ENCODE results near the gene GRID2IP.
A peak's percentile ranks its signal among the peaks of the same experiment; 100 is the strongest.

Gene GRID2IP

GRCh38 chr7:6556196-6556595 lies 4.9 kb upstream of the GRID2IP start:
- FAIRE-seq (no peak), DNase-seq (ENCODE audit: insufficient read length, low spot score) (no peak)
- TF ChIP-seq, protein P1, sequence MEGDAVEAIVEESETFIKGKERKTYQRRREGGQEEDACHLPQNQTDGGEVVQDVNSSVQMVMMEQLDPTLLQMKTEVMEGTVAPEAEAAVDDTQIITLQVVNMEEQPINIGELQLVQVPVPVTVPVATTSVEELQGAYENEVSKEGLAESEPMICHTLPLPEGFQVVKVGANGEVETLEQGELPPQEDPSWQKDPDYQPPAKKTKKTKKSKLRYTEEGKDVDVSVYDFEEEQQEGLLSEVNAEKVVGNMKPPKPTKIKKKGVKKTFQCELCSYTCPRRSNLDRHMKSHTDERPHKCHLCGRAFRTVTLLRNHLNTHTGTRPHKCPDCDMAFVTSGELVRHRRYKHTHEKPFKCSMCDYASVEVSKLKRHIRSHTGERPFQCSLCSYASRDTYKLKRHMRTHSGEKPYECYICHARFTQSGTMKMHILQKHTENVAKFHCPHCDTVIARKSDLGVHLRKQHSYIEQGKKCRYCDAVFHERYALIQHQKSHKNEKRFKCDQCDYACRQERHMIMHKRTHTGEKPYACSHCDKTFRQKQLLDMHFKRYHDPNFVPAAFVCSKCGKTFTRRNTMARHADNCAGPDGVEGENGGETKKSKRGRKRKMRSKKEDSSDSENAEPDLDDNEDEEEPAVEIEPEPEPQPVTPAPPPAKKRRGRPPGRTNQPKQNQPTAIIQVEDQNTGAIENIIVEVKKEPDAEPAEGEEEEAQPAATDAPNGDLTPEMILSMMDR (IDR thresholded peaks at IDR 0.05; ENCODE audit: insufficient read depth, missing control alignments), result no peak

DNA sequence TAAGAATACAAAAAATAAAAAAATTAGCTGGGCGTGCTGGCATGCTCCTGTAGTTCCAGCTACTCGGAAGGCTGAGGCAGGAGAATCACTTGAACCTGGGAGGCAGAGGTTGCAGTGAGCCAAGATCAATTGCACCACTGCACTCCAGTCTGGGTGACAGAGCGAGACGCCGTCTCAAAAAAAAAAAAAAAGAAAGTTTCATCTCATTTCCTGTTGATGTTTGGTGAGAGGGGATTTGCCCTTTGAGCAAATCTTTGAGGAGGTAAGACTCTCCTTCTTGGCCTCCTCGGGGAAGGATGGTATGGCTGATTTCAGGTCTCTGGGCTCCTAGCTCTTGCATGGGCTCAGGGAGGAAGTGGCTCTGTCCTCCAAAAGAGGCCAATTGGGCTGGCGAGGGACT lies 3.6 kb upstream of the GRID2IP start:
- FAIRE-seq (no peak), DNase-seq (ENCODE audit: insufficient read length, low spot score) (no peak)
- TF ChIP-seq, protein P1 (IDR thresholded peaks at IDR 0.05; ENCODE audit: insufficient read depth, missing control alignments), result no peak

- no peak for FAIRE-seq
These were observed 2.3 kb upstream of the GRID2IP start for GRCh38 chr7:6553448-6554044.

GRCh38 chr7:6547400-6547799 lies 3.9 kb downstream of the GRID2IP start:
- TF ChIP-seq, protein P1 (IDR thresholded peaks at IDR 0.05; ENCODE audit: insufficient read depth, missing control alignments), result no peak
- FAIRE-seq (no peak), DNase-seq (ENCODE audit: insufficient read length, low spot score) (no peak)

More at GRCh38 chr7:6553448-6554044, 2.3 kb upstream of the GRID2IP start:
- TF ChIP-seq, protein P1 (IDR thresholded peaks at IDR 0.05; ENCODE audit: insufficient read depth, missing control alignments), result peak; percentile 0
- DNase-seq (ENCODE audit: insufficient read length, low spot score), result no peak

DNA sequence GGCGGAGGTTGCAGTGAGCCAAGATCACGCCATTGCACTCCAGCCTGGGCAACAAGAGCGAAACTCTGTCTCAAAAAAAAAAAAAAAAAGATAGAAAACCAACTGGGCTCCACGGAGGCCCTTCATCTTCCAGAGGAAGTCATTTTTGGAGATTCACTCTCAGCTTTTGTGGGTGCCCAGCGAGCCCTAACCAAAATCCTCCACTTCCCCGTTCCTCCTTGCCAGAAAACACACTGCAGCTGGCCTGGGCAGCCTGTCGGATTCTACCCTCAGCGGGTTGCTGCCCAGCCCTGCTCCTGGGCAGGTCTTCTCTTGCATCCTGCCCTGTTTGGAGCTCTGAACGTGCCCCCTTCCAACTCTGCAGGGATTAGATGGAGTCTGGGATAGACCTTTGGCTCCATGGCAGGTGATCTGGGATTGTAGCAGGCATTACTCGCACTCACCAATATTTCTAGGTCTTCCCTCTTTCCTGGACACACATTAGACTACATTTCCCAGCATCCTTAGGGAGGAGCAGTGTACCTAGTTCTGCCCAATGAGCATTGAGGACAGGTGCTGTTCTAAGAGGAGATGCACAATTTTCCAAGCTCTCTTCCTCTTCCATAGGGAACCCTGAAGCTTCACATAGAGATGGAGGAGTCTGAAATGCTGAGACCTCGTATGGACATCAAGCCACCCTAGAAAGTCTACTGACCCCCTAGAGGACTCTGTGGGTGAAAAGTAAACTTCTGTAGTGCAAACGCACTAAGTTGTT lies 4.6 kb downstream of the GRID2IP start:
- TF ChIP-seq, protein P1 (IDR thresholded peaks at IDR 0.05; ENCODE audit: insufficient read depth, missing control alignments), result no peak
- no peak for DNase-seq (ENCODE audit: insufficient read length, low spot score)
- no peak for FAIRE-seq

DNA sequence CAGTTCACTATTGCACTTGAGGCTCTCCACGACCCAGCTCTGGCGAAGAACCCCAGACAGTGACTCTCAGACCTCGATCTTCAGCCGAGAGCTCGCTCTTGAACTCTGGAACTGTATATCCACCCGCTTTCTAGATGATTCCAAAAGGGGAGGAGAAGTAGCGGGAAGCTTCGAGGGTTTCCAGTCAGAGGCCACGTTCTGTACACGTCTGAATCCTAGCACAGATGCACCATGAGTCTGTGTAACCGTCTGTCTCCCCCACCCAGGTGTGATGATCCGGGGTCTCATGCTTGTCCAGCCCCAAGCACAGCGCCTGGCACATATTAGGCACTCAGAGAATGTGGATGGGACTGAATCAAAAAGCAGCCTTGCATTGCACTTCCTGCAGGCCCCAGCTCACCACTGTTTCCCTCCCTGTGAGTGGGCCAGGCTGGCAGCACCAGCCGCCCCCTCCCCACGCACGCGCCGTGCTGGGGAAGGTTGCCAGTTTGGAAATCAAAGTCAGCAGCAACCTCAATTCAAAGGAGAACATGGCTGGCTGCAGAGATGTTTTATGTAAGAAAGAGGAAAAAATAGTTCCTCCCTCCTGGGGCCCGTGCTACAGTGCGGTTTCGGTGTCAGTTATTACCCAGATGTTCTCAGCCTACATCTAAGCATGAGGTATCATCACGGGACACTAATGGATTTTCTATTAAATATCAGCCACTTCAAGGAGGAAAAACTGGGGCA lies 5.7 kb downstream of the GRID2IP start:
- TF ChIP-seq, protein P1 (IDR thresholded peaks at IDR 0.05; ENCODE audit: insufficient read depth, missing control alignments), result no peak
- FAIRE-seq (no peak), DNase-seq (ENCODE audit: insufficient read length, low spot score) (no peak)
